Stimulated activated naive CD4-positive, alpha-beta T cell treated with Interleukin-2 at 50 U/mL for 16 hours (primary cell): ENCODE data around the gene CBX4.

ENCODE experiments used
- DNase-seq: peaks from one replicate; lab custom pipeline; 2025; lab: John Stamatoyannopoulos, UW

CBX4 gene

GRCh38 chr17:79829004-79829403 lies 10.2 kb downstream of the CBX4 start:
- DNase-seq: no peak

DNA sequence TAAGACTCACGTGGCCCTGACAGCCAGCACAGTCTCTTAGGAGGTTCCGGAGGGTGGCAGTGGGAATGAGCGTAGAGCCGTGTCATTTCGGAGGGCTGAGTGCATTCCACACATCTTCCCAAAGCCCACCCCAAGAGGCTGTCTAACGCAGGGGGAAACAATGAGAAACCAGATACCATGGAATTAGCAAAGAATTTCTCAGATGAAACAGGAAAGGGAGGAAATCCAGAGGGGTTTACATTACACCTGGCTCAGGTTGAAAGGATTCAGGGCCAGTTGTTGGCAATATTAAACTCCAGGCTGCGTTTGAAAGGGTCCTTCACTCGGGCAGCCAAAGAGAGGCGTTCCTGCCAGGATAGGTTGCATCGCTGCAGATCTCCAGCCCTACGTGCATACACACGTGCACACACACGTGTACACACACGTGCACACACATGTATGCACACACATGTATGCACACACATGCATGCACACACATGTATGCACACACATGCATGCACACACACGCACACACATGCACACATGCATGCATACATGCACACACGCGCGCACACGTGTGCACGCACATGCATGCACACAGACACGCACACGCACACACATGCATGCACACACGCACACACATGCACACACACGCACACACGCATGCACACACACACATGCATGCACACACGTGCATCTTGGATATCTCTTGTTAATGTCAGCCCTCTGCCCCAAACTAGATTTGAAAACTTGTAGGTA lies 12.2 kb downstream of the CBX4 start:
- DNase-seq: no peak

DNA sequence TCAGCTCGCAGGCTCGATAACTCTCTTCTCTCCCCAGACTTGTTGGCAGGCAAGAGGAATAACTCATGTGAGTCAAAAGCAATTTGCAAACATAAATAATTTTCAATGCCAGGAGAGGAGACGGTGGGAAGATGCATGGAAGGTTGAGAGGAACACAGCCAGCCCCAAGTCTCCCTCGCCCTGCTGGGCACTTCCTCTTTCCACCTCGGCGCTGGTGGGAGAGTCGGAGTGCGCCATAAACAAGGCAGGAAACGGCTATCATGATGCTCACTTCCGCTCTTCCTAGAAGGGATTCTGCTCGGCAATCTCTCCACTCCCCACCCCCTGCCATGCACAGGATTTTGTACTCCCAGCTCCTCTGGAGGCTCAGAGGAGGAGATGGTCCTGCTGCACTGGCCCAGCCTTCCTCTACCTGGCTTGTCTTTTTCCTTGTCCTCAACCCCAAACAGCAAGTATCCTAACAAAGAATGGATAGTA lies 13.0 kb downstream of the CBX4 start:
- DNase-seq: no peak

DNA sequence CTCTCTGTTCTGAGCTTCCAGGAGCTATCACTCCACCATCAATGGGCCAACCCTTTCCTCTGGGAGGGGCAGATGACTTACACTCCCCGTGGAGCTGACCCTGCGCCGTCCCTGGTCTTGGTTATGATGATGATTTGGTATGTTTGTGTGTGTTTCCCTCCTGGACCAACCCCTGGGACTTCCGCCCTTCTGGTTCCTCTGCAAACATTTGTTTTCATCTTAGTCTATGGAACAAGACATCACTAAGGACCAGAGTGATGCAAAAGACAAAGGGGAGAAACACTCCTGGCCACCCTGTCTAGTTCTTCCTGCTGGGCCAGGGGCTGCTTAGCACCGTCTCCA lies 13.7 kb downstream of the CBX4 start:
- no peak for DNase-seq

DNA sequence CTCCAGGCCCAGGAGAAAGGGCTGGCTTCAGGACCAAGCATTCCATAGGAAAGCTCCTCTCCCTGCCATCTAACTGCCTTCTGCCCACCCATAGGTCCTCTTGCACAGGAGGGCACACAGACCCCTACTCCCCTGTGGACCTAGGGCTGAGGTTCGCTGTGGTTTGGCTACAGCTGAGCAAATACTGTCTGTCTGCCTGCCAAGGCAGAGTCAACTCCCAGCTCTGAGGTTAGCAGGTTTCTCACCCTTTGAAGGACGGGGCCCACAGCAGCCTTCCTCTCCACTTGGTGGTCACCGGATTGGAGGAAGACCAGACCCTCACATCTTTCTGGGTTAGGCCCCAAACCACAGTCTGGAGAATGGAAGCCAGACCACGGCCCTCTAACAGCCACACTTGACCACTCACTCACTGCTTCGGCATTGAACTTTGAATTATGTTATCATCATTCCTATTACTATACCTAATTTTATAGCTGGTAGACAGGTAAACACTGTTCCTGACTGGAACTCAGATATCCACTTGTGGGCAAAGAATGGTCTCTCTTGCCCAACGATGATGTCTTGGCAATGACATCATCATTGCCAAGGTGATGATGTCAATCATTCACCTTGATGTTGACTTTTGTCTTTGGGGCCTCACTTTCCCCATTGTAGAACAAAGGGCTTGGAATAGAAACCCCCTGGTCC lies 14.2 kb downstream of the CBX4 start:
- DNase-seq: no peak

DNA sequence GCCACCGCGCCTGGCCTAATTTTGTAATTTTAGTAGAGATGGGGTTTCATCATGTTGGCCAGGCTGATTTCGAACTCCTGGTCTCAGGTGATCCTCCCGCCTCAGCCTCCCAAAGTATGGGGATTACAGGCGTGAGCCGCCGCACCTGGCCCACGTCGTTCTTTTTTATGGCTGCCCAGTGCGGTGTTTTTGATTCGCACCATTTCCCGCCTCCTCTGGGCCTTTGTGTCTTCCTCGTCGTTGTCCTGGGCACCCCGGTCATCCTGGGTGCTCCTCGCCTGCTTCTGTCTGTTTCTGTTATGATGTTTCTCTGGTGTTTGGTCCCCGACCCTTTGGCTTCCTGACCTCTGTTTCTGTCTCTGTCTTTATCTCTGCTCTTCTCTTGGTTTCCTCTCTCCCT lies 15.0 kb downstream of the CBX4 start:
- no peak for DNase-seq

DNA sequence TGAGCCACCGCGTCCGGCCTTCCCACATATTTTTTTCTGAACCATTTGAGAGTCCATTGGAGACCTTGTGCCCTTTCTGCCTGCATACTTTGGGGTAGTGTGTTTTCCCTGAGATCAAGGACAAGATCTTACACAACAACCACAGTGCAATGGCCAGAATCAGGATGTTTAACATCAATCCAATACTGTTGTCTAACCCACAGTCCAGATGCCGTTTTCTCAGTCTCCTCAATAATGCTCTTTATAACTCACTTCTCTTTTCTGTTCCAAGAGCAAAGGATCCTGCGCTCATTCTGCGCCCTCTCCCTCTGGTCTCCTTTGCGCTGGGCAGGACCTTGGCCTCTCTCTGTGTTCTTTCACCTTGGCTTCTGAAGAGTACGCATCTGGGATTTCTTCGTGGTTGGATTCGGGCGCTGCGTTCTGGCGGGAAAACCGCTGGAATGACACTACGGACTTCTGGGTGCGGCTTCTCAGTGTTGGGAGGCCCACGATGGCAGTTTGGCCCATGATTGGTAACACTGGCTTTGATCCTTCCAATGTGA lies 16.6 kb downstream of the CBX4 start:
- no peak for DNase-seq

DNA sequence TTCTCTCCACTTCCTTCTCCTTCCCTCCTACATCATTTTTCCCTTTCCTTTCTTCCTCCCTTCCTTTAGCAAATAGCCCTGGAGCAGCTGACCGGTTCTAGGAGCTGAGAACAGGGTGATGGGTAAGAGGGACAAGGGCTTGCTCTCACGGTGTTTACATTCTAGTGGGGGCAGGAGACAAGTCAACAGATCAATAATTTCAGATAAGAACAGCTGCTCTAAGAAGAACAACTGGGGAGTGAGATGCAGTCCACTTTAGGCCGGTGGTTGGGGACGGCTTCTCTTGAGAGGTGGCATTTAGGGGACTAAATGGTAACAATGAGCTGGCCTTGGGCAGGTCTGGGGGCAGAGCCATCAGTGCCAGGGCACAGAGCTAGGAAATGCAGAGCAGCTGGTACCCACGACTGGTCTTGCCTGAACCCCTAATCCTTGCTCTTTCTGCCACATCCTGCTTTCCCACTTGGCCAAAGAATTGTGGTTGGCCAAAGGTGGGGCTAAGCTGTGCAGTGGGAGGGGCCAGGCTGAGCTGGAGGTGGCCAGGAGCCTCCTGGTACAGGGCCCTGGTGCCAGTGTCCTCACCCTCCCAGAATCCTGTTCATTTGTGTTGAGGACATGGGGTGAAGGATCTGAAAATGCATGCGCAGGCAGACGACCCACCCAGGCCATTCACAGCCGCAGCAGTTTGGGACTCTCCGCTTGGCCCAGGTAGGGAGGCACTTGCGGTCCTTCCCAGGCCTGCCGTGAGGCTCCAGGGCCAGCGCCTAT lies 17.7 kb downstream of the CBX4 start:
- DNase-seq: no peak

DNA sequence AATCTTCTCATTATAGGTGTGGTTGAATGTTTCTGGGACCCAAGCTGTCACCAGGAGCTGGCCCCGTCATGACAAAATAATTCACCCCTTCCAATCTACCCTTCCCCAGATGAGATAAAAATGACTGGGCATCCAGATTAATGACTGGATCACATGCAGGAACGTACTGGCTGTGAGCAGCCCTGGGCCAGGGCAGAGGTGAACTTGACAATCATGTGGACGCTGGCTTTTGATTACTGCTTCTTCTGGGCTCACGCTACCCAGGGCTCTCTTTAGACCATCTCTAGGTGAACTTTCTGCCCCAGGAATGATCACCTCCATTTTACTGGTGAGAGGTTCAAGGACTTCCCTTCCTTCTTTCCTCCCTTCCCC lies 18.3 kb downstream of the CBX4 start:
- no peak for DNase-seq

DNA sequence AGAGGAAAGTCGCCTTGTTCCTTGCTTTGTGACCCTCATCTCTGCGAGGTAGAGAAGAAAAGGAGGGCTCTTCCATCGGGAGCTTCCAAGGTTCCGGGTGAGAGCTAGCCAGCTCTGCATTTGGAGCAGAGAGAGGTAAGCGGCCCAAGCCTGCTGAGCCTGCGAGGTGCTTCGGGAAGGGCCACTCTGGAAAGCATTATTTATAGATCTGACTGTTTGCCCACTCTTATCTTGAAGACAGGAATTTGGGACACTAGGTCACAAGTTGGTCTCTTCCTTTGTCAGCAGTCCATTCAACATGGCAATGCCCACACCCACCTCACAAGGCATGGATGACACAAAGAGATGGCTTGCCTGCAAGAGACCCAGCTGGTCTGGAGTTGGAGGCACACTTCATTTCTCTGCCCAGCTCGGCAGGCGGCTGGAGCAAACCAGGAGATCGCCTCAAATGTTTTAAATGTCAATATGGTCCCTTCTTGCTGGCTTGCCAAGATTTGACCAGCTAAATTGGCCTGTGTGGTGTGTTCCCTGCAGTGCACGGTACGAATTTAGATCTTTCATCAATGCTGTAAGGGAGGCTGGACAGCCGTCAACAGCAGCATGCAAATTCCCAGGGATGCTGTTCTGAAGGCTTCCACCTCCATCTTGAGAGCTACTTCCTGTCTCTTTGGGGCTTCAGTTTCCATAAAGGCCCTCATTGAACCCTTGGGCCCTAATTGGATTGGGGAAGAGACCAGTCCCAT lies 19.5 kb downstream of the CBX4 start:
- no peak for DNase-seq

DNA sequence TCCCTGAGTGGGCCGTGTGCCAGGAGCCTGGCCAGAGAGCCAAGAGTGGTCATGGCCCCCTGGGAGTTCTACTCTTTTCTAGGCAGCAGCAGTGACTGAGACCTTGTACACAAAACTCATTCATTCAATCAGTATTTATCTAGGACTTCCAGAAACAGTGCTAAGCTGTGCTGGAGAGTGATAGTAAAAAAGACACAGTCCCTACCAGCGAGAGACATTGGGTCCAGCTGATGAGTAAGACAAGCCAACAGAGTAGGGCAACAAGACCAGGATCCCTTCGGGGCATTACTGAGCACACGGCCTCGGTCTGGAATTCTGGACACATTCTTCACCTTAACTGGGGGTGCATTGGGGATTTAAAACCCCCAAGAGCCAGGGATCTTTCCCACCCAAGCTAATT lies 20.2 kb downstream of the CBX4 start:
- no peak for DNase-seq

- no peak for DNase-seq
Observed at GRCh38 chr17:79818026-79818758, 21.0 kb downstream of the CBX4 start.

GRCh38 chr17:79815836-79816461 lies 23.3 kb downstream of the CBX4 start:
- no peak for DNase-seq

- no peak for DNase-seq
Observed at GRCh38 chr17:79814974-79815835, 24.0 kb downstream of the CBX4 start.

- no peak for DNase-seq
Observed at GRCh38 chr17:79814127-79814973, 24.9 kb downstream of the CBX4 start.

DNA sequence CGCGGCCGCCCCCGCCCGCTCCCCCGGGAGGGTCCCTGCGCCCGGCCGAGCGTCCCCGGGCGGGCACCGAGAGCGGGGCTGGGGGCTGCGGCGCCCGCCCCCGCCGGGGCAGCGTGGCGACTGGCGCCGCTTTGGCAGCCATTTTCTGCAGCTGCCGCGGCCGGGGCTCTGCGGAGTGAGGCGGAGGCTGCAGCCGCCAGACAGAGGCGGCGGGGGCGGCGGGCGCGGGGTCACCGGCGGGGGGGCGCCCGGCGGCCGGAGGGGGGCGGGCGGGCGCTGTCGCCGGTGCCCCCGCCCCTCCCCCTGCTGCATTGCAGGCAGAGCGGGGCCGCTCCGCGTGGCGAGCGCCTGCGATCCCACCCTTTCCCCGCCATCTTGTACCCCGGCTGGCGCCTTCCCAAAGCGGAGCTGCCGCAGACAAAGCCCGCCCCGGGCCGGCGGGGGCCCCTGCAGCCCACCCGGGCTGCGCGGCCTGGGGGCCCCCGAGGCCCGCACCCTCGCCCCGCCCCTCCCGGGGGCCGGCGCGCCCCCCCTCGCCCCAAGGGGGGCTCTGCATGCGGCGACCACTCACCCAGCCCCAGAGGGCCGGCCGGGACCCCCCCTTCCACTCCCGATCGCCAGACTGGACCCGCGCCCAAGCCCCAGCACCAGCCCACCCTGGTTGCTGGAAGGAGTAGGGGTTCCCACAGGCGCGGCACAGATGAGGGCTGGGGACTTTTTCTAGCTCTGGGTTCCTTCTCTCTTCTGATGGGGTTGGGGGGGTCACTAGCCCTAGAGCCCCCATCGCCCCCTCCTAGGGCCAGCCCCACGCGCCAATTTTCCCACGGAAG lies 25.7 kb downstream of the CBX4 start:
- no peak for DNase-seq

- no peak for DNase-seq
Observed at GRCh38 chr17:79812353-79813258, 26.6 kb downstream of the CBX4 start.
